Midbrain (tissue), 1 donor: ENCODE data around the gene CLEC11A.

ENCODE experiments used
- DNase-seq: peaks from one replicate; lab custom pipeline; 2025; lab: John Stamatoyannopoulos, UW

CLEC11A gene

DNA sequence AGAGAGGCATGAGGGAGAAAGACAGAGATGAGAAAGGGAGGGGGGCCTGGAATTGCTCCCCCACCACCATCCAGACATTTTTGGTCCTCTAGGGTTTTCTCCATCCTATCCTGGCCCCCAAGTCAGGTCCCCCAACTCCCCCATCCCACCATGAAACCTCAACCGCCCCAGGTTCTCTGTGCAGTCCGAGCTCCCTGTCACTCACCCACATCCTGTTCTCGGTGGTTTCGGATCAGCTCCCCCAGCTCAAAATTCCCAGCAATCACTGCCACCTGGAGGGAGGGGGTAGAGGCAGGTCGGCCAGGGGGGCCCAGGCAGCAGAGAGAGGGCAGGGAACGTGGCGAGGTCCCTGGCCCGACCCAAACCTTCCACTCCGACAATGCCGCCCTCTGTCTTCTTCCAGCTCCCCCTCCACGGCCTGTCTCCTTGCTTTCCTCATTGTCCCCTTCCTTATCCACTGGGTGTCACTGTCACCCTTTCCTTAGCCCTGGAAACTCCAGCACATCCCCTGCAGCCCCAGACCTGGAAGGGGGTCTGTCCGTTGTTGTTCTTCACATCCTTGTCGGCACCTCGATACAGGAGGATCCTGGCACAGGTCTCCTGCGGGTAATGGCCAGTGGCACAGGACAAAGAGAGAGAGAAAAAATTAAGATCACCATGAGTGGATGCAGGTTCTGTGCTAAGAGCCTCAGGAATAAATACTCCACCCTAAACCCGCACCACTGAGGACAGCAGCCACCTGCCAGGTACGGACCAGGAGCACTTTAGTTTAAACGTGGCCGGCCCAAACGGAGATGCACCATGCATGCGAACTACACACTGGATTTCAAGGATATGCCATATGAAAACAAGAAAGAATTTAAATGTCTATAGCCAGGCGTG, 19.0 kb upstream of the CLEC11A start:
- DNase-seq = no peak

DNA sequence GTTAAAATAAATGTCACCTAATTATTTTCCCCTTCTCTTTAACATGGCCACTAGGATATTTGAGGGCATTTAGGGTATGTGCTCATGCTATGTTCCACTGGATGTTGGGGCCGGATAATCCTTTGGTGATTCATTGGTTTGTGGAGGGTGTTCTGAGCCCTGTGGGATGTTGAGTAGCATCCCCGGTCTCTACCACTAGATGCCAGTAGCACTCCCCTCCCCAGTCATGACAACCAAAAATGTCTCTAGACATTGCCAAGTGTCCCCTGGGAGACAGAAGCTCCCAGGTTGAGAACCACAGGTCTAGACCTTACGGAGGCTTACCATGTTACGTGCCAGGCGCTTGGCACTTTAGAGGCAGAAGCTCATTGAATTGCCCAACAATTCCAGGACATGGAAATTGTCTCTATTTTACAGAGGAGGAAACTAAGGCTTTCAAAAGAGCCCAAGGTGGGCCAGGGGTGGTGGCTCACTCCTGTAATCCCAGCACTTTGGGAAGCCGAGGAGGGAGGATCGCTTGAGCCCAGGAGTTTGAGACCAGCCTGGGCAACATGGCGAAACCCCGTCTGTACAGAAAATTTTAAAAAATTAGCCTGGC, 17.6 kb upstream of the CLEC11A start:
- DNase-seq = no peak

DNA sequence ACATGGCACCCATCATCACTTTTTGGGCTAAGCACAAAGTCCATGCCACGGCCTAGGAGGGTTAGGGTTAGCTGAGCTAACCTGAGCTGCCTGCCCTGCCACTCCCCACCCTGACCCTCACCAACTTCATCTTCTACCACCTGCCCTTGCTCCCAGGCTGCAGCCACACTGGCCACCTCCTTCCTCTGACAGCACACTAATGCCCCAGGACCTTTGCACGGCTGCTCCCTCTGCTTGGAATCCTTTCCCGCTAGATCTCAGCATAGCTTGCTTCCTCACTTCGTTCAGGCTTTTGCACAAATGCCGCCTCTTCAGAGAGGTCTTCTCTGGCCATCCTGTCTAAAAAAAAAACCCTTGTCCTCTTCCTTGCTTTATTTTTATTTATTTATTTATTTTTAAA, 16.8 kb upstream of the CLEC11A start:
- DNase-seq = no peak

DNA sequence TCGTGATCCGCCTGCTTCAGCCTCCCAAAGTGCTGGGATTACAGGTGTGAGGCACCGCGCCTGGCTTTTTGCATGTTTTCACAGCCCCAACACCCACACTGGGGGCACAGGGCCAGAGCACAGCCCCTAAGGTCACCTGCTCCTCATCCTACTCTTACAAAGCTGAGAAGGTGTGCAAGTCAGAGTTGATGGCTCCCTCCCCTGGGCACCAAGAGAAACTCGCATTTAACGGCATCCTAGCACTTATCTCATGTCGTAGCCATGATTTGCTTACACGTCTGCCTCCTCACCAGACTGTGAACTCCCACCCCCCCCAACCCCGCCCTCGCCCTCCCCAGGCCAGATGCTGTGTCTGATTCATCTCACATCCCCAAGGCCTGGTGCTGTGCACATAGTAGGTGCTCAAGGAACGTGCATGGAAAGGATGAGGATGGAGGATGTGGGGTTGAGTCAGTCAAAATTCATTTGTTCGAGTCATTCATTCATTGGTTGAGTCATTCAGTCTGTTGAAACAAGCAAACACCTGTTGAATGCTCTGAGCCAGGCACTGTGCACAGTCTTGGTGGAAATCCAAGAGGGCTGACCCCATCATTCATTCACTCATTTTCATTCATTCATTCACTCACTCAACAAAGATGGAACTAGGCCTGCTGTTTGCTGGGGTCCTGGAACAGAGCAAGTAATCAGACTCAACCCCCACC, 14.8 kb upstream of the CLEC11A start:
- DNase-seq = no peak

DNA sequence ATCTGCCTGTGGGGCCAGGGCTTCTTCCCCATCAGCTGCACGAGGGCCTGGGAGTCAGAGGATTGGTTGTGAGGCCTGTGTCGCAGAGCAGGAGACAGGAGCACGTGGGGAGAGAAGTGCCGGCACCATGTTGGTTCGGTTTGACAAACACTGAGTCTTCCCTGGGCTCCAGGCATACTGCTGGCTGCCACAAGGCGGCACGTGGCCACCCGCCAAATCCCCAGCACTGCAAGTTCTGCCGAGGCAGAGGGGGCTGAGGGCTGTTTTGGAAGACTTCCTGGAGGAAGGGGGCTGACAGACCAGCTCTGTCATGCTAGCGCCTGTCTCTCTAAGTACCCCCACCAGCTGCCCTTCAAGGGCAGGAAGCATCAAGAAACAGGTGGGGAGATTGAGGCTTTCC, 13.1 kb upstream of the CLEC11A start:
- DNase-seq = no peak

DNA sequence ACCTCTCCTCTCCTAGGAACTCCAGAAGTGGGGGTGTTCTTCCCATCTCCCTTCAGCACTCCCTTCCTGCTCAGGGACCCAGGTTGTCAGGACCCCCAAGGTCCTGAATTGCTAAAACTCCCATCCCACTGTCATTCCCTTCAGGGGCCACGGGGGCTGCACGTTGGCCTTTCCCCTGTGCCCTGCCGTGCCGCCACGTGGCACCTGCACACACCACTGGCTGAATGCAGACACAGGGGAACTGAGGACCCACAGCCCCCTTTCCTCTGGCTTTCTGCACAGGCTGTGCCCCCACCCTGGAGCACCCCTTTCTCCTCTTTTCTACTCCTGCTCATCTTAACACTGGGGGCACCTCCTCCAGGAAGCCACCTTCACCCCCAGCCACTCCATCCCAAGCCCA, 12.6 kb upstream of the CLEC11A start:
- DNase-seq = no peak

DNA sequence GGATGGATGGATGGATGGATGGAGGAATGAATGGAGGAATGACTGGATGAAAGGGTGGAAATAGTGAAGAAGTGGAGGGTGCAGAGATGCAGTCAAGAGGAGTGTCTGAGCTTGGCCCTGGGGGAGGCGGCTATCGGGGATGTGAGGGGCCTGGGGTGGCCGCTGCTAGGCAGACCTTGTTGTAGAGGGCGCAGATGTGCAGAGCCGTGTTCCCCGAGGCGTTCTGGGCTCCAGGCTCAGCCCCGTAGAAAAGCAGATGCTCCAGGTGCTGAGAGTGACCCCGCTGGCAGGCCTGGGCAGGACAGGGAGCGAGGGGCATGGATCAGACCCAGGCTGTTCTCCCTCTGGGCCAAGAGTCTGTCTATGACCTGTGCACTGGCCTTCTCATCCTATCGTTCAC, 12.0 kb upstream of the CLEC11A start:
- no peak for DNase-seq

DNA sequence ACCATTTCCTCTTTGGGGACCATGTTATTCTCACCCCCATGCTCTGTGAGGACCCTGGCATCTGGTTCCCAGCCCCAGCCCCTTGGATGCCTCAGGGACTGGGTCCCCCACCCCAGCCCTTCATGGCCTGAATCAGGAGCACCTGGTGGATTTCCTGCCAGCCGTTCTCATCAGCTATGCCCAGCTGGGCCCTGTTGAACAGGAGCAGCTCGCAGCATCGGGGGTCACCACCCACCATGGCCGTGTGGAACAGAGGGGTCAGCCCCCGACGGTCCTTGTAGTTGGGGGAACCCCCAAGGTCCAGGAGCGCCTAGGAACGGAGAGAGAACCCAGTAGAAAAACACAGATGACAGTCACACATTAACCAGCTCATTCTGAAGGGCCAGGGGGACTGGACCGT, 11.4 kb upstream of the CLEC11A start:
- no peak for DNase-seq

DNA sequence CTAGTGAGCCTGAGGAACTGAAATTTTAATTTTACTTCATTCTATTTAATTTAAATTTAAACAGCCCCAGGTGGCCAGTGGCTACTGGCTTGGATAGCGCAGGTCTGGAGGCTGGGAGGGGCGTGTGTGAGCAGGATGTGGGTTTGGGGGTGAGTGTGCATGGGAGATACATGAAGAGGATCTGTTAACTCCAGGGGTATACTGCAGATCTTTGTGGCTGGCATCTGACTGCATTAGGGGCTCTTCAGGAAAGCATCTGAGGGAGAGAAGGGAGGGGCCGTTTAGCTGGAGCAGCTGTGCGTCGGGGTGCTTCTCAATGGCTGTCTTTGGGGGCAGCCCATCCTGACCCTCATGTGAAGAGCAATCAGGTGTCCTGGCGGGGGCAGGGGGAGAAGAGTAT, 10.3 kb upstream of the CLEC11A start:
- no peak for DNase-seq

DNA sequence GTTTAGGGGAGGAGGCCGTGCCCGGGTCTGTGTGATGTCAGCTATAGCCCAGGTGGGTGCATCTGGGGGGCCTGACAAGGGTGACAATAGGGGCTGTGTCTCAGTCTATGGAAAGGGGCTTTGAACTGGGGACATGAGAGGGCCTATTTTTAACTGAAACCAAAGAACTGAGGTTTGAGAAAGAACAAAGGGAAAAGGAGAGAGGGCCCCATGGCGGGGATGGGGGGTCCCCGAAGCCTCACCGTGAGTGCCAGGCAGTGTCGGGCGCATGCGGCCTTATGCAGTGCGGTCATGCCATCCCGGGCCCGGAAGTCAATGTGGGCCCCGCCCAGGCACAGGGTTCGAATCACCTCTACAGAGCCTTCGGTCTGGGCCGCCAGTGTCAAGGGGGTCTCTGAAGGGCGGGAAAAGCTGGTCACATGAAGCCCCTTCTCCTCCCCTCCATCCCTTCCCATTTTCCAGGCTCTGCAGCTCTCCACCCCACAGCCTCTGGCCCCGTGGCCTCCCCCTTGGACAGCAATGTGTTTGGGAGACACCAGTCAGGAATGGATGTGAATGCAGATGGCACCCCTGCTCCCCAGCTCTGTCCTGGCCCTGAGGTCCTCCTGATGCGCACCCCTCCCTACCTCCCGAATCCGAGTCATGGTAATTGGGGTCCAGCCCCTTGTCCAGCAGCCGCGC, 9.5 kb upstream of the CLEC11A start:
- no peak for DNase-seq

DNA sequence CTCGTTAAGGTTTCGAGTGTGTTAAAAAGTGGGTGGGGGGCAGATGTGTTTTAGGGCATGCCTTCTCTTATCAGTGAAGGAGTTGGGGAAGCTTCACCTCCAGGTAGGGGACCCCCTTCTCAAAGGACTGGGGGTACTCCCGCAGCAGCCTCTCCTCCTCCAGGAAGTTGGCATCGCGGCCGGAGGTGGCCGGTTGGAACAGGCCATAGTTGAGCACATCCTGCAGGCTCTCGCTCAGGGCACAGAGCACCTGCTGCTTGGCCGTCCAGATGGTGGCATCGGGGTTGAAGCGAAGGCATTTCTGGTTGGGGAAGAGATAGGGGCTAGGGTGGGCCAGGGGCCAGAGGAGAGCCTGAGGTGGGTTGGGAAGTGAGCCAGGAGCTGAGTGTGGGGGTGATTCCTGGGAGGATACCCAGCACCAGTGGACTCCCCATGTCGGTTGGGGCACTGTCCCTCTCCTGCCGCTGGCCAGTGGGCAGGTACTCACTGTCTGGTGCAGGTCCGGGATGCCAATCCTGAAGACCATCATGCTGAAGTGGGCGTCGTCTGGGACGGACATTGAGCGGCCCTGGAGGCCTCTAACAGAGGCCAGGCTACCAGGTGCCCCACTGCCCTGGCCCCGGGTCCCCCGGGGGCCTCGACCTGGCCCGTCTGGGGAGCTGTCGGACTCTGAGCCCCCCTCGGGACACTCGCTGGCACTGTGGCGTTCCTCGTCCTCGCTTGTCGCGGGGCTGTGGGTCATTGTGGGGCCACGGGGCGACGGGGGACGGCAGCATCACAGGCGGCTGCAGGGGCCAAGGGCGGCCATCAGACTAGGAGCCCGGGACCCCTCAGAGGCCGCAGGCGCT, 6.8 kb upstream of the CLEC11A start:
- no peak for DNase-seq

DNA sequence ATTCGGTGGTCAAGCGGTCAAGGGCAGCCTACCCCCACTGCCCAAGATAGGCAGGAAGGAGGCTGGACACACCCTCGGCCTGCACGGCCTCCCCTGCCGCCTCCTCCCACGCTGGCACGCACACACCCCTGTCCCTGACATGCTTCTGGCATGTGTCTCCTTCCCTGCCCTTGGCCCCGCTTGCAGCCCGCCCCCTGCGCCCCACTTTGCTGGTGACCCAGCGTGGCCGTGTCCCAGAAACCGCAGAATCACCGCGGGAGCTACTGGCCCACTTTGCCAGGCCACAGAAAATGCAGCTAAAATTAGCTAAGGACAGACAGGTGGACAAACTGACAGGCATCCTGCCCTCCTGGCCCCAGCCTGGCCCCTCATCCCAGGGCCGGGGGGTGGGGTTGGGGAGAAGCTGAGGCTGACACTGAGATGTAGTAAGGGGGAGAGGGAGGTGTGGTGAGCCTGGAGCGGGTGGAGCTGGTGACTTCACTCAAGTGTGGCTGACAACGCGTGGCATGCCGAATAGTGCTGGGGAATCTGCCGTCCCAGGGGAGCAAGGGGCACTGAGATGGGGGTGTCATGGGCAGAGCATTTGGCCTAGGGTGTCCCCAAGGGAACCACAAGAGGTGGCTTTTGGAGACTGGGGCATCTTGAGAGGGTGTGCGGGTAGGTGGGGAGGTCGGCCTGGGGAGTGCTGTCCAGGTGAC, 6.0 kb upstream of the CLEC11A start:
- no peak for DNase-seq

DNA sequence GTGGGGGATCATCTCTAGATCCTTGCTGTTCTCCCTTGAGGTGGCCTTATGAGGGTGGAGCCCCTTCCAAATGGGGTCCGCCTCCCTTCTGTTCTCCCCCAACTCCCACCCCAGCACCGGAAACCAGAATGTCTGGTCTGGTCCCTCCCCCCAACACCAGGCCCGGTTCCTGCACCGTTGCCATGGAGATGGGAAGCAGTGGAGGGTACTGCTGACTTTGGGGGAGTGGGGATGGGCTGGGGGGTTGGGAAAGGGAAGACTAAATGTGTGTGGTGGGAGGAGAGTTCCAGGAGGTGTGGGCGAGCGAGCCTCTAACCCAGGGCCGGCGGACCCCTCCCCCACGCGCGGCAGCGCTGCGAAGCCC, 5.3 kb upstream of the CLEC11A start:
- no peak for DNase-seq

DNA sequence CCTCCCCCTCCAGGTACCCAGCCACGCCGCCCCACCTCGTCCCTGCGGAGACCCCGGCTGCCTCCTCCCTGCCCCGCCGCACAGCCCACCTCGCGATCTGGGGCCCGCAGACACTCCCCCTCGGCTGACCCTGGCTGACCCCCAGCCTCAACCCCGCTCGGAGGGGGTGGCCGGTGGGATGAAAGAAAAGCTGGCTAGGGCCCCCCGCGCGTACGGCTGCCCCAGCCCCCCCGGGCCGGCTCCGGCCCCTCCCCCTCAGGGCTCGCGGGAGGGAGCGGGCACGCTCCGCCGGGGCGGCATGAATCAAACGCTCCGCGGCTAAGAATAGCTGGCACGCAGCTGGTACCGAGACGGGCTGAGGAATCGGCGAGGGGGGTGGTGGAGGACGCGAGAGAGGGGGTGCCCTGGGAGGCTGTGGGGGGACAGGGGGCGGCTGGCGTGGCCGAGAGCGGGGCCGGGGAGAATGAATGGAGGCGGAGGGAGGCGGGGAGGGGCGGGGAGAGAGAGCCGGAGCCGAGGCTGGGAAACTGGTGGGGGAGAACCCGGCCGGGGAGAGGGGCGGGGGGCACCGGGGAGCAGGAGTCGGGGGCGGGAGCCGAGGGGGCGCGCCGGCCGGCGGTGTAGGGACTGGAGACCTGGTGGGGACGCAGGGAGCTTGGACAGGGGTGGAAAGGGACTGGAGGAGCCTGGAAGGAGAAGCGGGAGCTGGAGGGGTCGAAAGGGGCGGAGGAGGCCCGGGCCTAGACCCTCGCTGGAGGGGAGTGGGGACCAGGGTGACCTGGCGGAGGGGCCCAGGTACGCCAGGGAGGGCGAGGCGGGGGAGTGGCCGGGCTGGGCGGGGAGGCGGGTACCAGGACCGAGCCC, 4.7 kb upstream of the CLEC11A start:
- no peak for DNase-seq

DNA sequence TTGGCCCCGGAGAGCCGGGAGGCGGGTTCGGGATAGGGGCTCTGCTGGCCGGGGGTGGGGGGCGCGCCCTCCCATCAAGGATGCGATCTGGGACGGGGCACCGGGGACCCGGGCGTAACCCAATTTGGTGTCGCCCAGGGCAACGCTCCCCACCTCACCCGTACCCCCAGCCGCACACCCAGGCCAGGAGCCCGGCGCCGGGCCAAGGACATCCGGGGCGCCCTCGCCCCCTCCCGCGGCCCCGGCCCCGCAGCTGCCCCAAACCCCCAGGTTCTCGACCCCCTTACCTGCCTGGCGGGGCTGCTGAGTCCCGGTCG, 4.1 kb upstream of the CLEC11A start:
- no peak for DNase-seq

DNA sequence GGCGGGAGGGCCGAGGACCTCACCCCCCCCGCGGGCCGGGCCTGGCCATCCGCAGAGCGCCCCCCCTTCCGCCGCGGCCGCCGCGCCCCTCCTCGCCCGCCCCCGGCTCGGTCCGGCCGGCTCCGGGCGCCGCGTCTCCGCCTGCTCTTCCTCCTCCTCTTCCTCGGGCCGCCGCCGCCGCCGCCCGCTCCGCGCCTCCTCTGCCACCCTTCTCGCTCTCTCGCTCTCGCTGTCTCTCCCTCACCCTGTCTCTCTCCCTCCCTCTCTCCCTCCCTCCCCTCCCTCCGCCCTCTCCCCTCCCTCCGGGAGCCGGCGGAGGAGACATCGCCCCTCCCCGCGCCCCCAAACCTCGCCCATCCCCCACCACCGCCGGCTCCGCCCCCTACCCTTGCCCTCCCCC, 3.6 kb upstream of the CLEC11A start, which contains the start of gene SHANK1:
Gene SHANK1 (minus strand): TSS at position 237 of the 400 bp plus-strand sequence. CDS start 2,883 bp downstream, outside the sequence.
- no peak for DNase-seq

DNA sequence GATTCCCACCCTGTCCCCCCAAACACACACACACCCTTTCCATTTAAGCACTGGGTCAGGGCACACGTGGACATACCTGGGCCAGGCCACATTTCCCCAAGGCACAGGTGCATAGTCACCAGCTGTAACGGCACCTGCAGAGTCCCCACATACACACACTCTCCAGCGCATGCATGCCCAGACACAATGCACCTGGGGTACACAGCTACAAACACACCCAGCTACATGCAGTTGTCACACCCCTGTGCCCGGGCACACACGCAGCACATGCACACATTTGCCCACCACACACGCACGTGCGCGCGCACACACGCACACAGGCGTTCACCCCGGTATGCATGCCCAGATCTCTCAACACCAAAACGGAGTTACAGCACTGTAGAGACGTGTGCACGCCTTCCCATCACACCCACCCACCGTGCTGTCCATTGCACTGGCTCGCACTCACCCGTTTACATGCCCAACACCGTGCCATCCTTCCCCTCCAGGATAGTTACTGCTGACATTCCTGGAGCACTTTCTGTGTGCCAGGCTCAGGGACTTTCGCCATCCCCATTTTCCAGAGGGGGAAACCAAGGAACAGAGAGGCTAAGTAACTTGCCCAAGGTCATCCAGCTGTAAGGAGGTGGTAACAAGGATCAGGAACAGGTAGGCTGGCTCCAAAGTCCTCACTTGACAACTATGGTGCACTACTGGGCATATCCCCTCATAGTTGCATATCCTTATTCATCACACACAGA, 2.8 kb upstream of the CLEC11A start:
- DNase-seq = no peak

DNA sequence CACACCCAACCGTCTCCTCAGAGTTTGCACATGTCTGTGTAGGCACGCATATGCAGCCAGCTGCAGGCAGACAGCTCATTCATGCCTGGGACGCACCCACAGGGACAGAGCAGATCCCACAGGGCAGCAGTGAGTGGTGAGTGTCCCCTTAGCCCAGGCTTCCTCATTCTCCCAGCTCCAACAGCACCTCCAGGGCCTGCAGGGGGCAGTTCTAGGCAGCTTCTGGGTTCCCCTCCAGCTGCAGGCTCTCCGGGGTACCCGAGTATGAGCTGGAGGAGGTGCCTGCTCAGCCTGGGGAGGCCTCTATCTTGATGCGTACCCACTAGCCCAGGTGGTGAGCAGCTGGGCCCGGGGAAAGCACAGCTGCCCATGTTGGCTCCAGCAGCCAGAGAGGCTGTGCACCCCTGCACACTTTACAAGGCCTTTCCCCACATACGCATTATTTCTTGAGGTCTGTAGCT, 2.2 kb upstream of the CLEC11A start:
- DNase-seq = no peak

DNA sequence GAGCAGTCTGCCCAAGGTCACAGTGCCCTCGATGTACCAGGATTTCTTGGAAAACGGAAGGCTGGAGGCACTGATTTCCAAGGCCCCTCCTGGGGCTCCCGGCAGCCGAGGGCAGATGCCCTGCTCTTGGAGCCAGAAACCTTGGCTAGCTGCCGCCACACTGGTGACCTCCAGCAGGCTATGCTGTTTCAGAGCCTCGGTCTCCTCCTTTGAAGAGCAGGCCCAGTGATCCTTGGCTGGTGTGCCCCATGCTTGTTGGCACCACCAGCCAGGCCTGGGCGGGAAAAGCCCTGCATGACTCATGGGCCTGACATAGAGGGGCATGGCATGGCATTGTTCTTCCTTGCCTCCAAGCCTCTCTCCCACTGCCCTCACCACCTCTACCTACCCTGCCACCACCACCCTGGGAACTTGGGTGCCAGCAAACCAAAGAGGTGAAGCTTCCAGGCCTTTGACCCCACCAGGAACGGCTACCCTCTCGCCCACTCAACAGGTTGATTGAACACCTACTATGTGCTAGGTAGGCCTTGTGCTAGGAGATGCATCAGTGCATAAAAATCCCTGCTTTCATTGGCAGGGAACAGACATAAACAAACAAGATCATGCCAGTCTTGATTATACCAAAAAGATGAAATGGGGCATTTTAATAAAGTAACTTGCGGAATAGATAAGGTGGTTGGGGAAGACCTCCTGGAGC, 1.6 kb upstream of the CLEC11A start:
- no peak for DNase-seq
